ENCODE data around the gene SDHC. TPM values are rescaled to one million over a fixed set of nuclear protein-coding genes. Genes with fewer than 3 reads are reported as not detected.

The SDHC gene
- total and polyA plus RNA-seq, 2 of the 13 experiments (the other 11 are each of a cell fraction or from before 2014, with no cell fraction given): 27.1 to 229 TPM

- no peak overlapping the region for H3K4me2 ChIP-seq (ENCODE audit: low read depth, low read length)
- 14% methylated on average over 3 of the region's 3 CpGs for WGBS (ENCODE audit: low lambda C conversion rate)
- in situ Hi-C loops (cut with HindIII; ENCODE audit: extremely low pct_ligation_motif_present, low pct_unique_long_range_greater_than_20kb): no loop called here
- BruUV-seq (replicated peaks): no TSS peak
- intact Hi-C loops (cut with micrococcal nuclease; ENCODE audit: unreplicated experiment): no loop called here
- no peak overlapping the region for H3K27ac ChIP-seq (ENCODE audit: extremely low read length, insufficient read depth, low read length)
- no peaks in the 10 kb centered on the region for H3K4me1 ChIP-seq (ENCODE audit: insufficient read depth, low read length)
- ChIA-PET POLR2A (no interaction called here), CTCF (ENCODE audit: low intra/inter-chr PET ratio, low total read pairs) (no interaction called here)
- FAIRE-seq (no peak), DNase-seq (ENCODE audit: low spot score) (no peak), ATAC-seq (no peak; the same call in 2 of the 3 replicates)
- no peaks in the 10 kb centered on the region for H3K36me3 ChIP-seq (replicated peaks in 1 of 2; ENCODE audit: control insufficient read depth in 1 of 2, insufficient read depth in 2 of 2, low read length in 2 of 2)
- H3K9ac ChIP-seq (ENCODE audit: insufficient read depth, low read depth, low read length): no peak overlapping the region
- H2AFZ ChIP-seq (ENCODE audit: low read length): no peak overlapping the region
- no peaks in the 10 kb centered on the region for H3K27me3 ChIP-seq (ENCODE audit: control insufficient read depth in 1 of 2, insufficient read depth in 2 of 2, low read length in 2 of 2)
- H4K20me1 ChIP-seq (ENCODE audit: insufficient read depth, low read length): no peaks in the 10 kb centered on the region
- H3K79me2 ChIP-seq (ENCODE audit: insufficient read depth, low read length): no peaks in the 10 kb centered on the region
- no peak overlapping the region for H3K4me3 ChIP-seq (replicated peaks in 1 of 3; ENCODE audit: insufficient read depth in 1 of 3, low read depth in 2 of 3, low read length in 3 of 3)
- no peaks in the 10 kb centered on the region for H3K9me3 ChIP-seq (ENCODE audit: low read length)
- no peak for TF ChIP-seq TBL1XR1 (IDR thresholded peaks at IDR 0.05; ENCODE audit: borderline replicate concordance, low read length, partially characterized antibody)
- TF ChIP-seq TFDP1 (CRISPR knock-in tag; IDR thresholded peaks at IDR 0.05; ENCODE audit: borderline replicate concordance): no peak
- no peak for TF ChIP-seq NBN (conservative IDR thresholded peaks at IDR 0.05)
- TF ChIP-seq ZNF296 (CRISPR knock-in tag; conservative IDR thresholded peaks at IDR 0.05): no peak
- no peak for TF ChIP-seq KDM5A (IDR thresholded peaks at IDR 0.05; ENCODE audit: borderline replicate concordance, low read length)
- no peak for TF ChIP-seq SNAI1 (CRISPR knock-in tag; IDR thresholded peaks at IDR 0.05; ENCODE audit: borderline replicate concordance)
- TF ChIP-seq, protein P1, sequence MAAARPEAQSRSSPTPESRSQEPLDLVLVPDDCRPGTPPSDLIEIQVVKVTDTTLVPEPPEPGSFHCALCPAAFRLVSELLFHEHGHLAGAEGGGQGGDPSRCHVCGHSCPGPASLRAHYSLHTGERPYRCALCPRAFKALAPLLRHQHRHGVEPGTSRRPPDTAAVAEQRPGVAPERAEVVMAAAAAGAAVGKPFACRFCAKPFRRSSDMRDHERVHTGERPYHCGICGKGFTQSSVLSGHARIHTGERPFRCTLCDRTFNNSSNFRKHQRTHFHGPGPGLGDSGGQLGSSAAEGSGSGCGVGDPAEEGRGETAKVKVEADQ (CRISPR knock-in tag; IDR thresholded peaks at IDR 0.05; ENCODE audit: borderline replicate concordance): no peak
- no peak for TF ChIP-seq ZFYVE20 (CRISPR knock-in tag; IDR thresholded peaks at IDR 0.05; ENCODE audit: borderline replicate concordance, low read depth)
- TF ChIP-seq HNRNPK (IDR thresholded peaks at IDR 0.05; ENCODE audit: low read depth, low read length, poor library complexity, severe bottlenecking): no peak
- no peak for TF ChIP-seq NRL (CRISPR knock-in tag; IDR thresholded peaks at IDR 0.05; ENCODE audit: borderline replicate concordance)
- TF ChIP-seq ZNF678 (CRISPR knock-in tag; IDR thresholded peaks at IDR 0.05): no peak
- TF ChIP-seq ZNF660 (CRISPR knock-in tag; IDR thresholded peaks at IDR 0.05; ENCODE audit: borderline replicate concordance, low read depth): no peak
- TF ChIP-seq, protein P2, sequence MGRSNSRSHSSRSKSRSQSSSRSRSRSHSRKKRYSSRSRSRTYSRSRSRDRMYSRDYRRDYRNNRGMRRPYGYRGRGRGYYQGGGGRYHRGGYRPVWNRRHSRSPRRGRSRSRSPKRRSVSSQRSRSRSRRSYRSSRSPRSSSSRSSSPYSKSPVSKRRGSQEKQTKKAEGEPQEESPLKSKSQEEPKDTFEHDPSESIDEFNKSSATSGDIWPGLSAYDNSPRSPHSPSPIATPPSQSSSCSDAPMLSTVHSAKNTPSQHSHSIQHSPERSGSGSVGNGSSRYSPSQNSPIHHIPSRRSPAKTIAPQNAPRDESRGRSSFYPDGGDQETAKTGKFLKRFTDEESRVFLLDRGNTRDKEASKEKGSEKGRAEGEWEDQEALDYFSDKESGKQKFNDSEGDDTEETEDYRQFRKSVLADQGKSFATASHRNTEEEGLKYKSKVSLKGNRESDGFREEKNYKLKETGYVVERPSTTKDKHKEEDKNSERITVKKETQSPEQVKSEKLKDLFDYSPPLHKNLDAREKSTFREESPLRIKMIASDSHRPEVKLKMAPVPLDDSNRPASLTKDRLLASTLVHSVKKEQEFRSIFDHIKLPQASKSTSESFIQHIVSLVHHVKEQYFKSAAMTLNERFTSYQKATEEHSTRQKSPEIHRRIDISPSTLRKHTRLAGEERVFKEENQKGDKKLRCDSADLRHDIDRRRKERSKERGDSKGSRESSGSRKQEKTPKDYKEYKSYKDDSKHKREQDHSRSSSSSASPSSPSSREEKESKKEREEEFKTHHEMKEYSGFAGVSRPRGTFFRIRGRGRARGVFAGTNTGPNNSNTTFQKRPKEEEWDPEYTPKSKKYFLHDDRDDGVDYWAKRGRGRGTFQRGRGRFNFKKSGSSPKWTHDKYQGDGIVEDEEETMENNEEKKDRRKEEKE (IDR thresholded peaks at IDR 0.05): no peak
These were observed 39.3 kb upstream of the SDHC start for GRCh38 chr1:161274874-161275273.
